Measurements from ENCODE around the gene HPS5. TPM values are rescaled to one million over a fixed set of nuclear protein-coding genes. Genes with fewer than 3 reads are reported as not detected.

The HPS5 gene
- total and polyA plus RNA-seq, 2 of the 13 experiments (the other 11 are each of a cell fraction or from before 2014, with no cell fraction given), result 6.6 to 25.5 TPM

DNA sequence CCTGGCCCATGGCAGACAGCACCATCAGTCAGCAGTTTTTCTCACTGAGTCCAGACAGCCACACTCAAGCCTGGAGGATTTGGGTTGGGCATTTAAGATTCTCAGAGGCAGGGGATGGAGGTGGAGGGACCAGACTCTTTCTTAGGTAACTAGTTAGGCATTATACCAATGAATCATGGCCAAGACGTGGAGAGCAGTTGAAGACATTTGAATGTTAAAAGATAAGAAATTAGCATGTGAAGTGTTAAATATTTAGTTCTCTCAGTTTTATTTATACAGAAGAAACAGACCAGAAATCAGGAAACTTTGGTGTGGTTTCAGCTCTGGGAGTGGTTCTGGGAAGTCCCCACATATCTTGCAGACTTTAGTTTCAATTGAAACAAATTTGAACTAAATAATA lies 10.4 kb upstream of the HPS5 start (continued):
- TF ChIP-seq, protein P1, sequence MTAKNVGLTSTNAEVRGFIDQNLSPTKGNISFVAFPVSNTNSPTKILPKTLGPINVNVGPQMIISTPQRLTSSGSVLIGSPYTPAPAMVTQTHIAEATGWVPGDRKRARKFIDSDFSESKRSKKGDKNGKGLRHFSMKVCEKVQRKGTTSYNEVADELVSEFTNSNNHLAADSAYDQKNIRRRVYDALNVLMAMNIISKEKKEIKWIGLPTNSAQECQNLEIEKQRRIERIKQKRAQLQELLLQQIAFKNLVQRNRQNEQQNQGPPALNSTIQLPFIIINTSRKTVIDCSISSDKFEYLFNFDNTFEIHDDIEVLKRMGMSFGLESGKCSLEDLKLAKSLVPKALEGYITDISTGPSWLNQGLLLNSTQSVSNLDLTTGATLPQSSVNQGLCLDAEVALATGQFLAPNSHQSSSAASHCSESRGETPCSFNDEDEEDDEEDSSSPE (CRISPR knock-in tag; IDR thresholded peaks at IDR 0.05), result no peak

DNA sequence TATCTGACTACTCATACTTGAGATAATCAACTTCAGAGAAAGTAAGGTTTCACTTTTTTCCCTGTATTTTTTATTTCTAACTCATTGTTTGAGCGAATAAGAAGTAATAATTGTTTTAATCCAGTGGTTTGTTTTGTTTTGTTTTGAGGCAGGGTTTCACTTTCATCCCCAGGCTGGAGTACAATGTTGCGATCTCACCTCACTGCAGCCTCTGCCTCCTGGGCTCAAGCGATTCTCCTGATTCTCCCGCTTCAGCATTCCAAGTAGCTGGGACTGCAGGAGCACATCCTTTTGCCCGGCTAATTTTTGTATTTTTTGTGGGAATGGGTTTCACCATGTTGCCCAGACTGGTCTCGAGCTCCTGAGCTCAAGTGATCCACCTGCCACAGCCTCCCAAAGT lies 9.0 kb upstream of the HPS5 start:
- Histone ChIP-seq H3K27ac (ENCODE audit: extremely low read length, insufficient read depth, low read length) (no peak overlapping the region), H3K79me2 (ENCODE audit: insufficient read depth, low read length) (peaks cover 22% of the 10 kb centered on the region), H3K9ac (ENCODE audit: insufficient read depth, low read depth, low read length) (no peak overlapping the region), H3K4me1 (ENCODE audit: insufficient read depth, low read length) (peaks cover 5% of the 10 kb centered on the region; the same call in 1 of the 2 replicates), H3K27me3 (ENCODE audit: control insufficient read depth in 1 of 2, insufficient read depth in 2 of 2, low read length in 2 of 2) (no peaks in the 10 kb centered on the region), H3K4me2 (ENCODE audit: low read depth, low read length) (no peak overlapping the region), H3K9me3 (ENCODE audit: low read length) (no peaks in the 10 kb centered on the region), H3K4me3 (replicated peaks in 1 of 3; ENCODE audit: insufficient read depth in 1 of 3, low read depth in 2 of 3, low read length in 3 of 3) (no peak overlapping the region), H3K36me3 (replicated peaks in 1 of 2; ENCODE audit: control insufficient read depth in 1 of 2, insufficient read depth in 2 of 2, low read length in 2 of 2) (peaks cover 11 to 67% of the 10 kb centered on the region in 2 experiments; a peak in 4 of 5 replicates), H2AFZ (ENCODE audit: low read length) (no peak overlapping the region), H4K20me1 (ENCODE audit: insufficient read depth, low read length) (no peaks in the 10 kb centered on the region)
- WGBS (ENCODE audit: low lambda C conversion rate), result 99% methylated on average over 6 of the region's 6 CpGs
- FAIRE-seq, result no peak
- ChIA-PET CTCF (ENCODE audit: low intra/inter-chr PET ratio, low total read pairs) (no interaction called here), POLR2A (no interaction called here)
- intact Hi-C loops (cut with micrococcal nuclease; ENCODE audit: unreplicated experiment) (no loop called here), in situ Hi-C loops (cut with HindIII; ENCODE audit: extremely low pct_ligation_motif_present, low pct_unique_long_range_greater_than_20kb) (no loop called here)
- no peak for ATAC-seq
- BruUV-seq (replicated peaks), result no TSS peak
- DNase-seq (ENCODE audit: low spot score), result no peak
- TF ChIP-seq U2AF2 (IDR thresholded peaks at IDR 0.05; ENCODE audit: low read depth, low read length) (no peak), CENPT (CRISPR knock-in tag; IDR thresholded peaks at IDR 0.05; ENCODE audit: low read depth) (no peak), BRD4 (CRISPR knock-in tag; IDR thresholded peaks at IDR 0.05) (no peak), ZSCAN12 (CRISPR knock-in tag; IDR thresholded peaks at IDR 0.05) (no peak), SMAD9 (CRISPR knock-in tag; IDR thresholded peaks at IDR 0.05) (no peak), RFX1 (IDR thresholded peaks at IDR 0.05) (no peak), NCOA2 (CRISPR knock-in tag; IDR thresholded peaks at IDR 0.05) (no peak), PCBP1 (IDR thresholded peaks at IDR 0.05; ENCODE audit: borderline replicate concordance, low read depth, low read length) (no peak), JARID2 (CRISPR knock-in tag; IDR thresholded peaks at IDR 0.05; ENCODE audit: insufficient replicate concordance) (no peak), ZFX (CRISPR knock-in tag; IDR thresholded peaks at IDR 0.05; ENCODE audit: low read depth) (no peak), MIER2 (CRISPR knock-in tag; IDR thresholded peaks at IDR 0.05) (no peak), ZKSCAN5 (CRISPR knock-in tag; IDR thresholded peaks at IDR 0.05) (no peak)
- TF ChIP-seq, protein P2, sequence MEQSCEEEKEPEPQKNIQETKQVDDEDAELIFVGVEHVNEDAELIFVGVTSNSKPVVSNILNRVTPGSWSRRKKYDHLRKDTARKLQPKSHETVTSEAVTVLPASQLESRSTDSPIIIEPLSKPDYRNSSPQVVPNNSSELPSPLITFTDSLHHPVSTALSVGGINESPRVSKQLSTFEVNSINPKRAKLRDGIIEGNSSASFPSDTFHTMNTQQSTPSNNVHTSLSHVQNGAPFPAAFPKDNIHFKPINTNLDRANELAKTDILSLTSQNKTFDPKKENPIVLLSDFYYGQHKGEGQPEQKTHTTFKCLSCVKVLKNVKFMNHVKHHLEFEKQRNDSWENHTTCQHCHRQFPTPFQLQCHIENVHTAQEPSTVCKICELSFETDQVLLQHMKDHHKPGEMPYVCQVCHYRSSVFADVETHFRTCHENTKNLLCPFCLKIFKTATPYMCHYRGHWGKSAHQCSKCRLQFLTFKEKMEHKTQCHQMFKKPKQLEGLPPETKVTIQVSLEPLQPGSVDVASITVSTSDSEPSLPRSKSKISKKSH (CRISPR knock-in tag; IDR thresholded peaks at IDR 0.05; ENCODE audit: borderline replicate concordance), result no peak
- TF ChIP-seq, protein P3, sequence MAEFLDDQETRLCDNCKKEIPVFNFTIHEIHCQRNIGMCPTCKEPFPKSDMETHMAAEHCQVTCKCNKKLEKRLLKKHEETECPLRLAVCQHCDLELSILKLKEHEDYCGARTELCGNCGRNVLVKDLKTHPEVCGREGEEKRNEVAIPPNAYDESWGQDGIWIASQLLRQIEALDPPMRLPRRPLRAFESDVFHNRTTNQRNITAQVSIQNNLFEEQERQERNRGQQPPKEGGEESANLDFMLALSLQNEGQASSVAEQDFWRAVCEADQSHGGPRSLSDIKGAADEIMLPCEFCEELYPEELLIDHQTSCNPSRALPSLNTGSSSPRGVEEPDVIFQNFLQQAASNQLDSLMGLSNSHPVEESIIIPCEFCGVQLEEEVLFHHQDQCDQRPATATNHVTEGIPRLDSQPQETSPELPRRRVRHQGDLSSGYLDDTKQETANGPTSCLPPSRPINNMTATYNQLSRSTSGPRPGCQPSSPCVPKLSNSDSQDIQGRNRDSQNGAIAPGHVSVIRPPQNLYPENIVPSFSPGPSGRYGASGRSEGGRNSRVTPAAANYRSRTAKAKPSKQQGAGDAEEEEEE (CRISPR knock-in tag; IDR thresholded peaks at IDR 0.05; ENCODE audit: borderline replicate concordance), result no peak
- TF ChIP-seq, protein P4, sequence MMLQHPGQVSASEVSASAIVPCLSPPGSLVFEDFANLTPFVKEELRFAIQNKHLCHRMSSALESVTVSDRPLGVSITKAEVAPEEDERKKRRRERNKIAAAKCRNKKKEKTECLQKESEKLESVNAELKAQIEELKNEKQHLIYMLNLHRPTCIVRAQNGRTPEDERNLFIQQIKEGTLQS (CRISPR knock-in tag; IDR thresholded peaks at IDR 0.05), result no peak
- TF ChIP-seq, protein P5, sequence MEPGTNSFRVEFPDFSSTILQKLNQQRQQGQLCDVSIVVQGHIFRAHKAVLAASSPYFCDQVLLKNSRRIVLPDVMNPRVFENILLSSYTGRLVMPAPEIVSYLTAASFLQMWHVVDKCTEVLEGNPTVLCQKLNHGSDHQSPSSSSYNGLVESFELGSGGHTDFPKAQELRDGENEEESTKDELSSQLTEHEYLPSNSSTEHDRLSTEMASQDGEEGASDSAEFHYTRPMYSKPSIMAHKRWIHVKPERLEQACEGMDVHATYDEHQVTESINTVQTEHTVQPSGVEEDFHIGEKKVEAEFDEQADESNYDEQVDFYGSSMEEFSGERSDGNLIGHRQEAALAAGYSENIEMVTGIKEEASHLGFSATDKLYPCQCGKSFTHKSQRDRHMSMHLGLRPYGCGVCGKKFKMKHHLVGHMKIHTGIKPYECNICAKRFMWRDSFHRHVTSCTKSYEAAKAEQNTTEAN (CRISPR knock-in tag; conservative IDR thresholded peaks at IDR 0.05), result no peak
